ENCODE data around the gene CTSL.

CTSL gene

GRCh38 chr9:87698069-87698809, 27.7 kb upstream of the CTSL start:
- Histone ChIP-seq H3K4me1 (ENCODE audit: low read depth, poor library complexity, severe bottlenecking) (peaks cover 30% of the 10 kb centered on the region), H3K27me3 (ENCODE audit: insufficient read depth, low read depth) (no peaks in the 10 kb centered on the region), H3K79me2 (ENCODE audit: insufficient read depth, low read depth) (no peaks in the 10 kb centered on the region), H4K20me1 (ENCODE audit: insufficient read depth) (no peaks in the 10 kb centered on the region), H3K4me3 (IDR thresholded peaks at IDR 0.05; ENCODE audit: insufficient read depth, low read depth, low read length) (no peak overlapping the region), H2AFZ (ENCODE audit: low read depth) (no peak overlapping the region), H3K36me3 (ENCODE audit: insufficient read depth) (no peaks in the 10 kb centered on the region), H3K4me2 (no peak overlapping the region), H3K9ac (no peak overlapping the region), H3K27ac (no peak overlapping the region)
- no peak for TF ChIP-seq CTCF (conservative IDR thresholded peaks at IDR 0.05; ENCODE audit: low read depth, low read length)

- Histone ChIP-seq H3K79me2 (ENCODE audit: insufficient read depth, low read depth) (no peaks in the 10 kb centered on the region), H3K27me3 (ENCODE audit: insufficient read depth, low read depth) (no peaks in the 10 kb centered on the region)
These were observed 26.1 kb upstream of the CTSL start for GRCh38 chr9:87699835-87700234.

GRCh38 chr9:87701491-87701890, 24.4 kb upstream of the CTSL start:
- Histone ChIP-seq H3K4me2 (peak overlapping the region; percentile 64), H3K9ac (no peak overlapping the region; the same call in 1 of the 2 replicates), H3K79me2 (ENCODE audit: insufficient read depth, low read depth) (no peaks in the 10 kb centered on the region), H3K4me3 (IDR thresholded peaks at IDR 0.05; ENCODE audit: insufficient read depth, low read depth, low read length) (no peak overlapping the region), H3K27me3 (ENCODE audit: insufficient read depth, low read depth) (no peaks in the 10 kb centered on the region), H3K4me1 (ENCODE audit: low read depth, poor library complexity, severe bottlenecking) (peaks cover 46% of the 10 kb centered on the region), H3K27ac (peak overlapping the region; percentile 42; the same call in 1 of the 2 replicates), H4K20me1 (ENCODE audit: insufficient read depth) (no peaks in the 10 kb centered on the region), H3K36me3 (ENCODE audit: insufficient read depth) (no peaks in the 10 kb centered on the region), H2AFZ (ENCODE audit: low read depth) (no peak overlapping the region)
- no peak for TF ChIP-seq CTCF (conservative IDR thresholded peaks at IDR 0.05; ENCODE audit: low read depth, low read length)

More at GRCh38 chr9:87699835-87700234, 26.1 kb upstream of the CTSL start:
- TF ChIP-seq CTCF (conservative IDR thresholded peaks at IDR 0.05; ENCODE audit: low read depth, low read length), result no peak
- no peaks in the 10 kb centered on the region for H4K20me1 ChIP-seq (ENCODE audit: insufficient read depth)
- no peak overlapping the region for H2AFZ ChIP-seq (ENCODE audit: low read depth)
- H3K4me2 ChIP-seq, result no peak overlapping the region
- no peak overlapping the region for H3K4me3 ChIP-seq (IDR thresholded peaks at IDR 0.05; ENCODE audit: insufficient read depth, low read depth, low read length)
- H3K27ac ChIP-seq, result no peak overlapping the region
- no peak overlapping the region for H3K9ac ChIP-seq
- H3K4me1 ChIP-seq (ENCODE audit: low read depth, poor library complexity, severe bottlenecking), result peaks cover 46% of the 10 kb centered on the region
- no peaks in the 10 kb centered on the region for H3K36me3 ChIP-seq (ENCODE audit: insufficient read depth)

GRCh38 chr9:87701931-87702421, 23.9 kb upstream of the CTSL start:
- Histone ChIP-seq H3K36me3 (ENCODE audit: insufficient read depth) (no peaks in the 10 kb centered on the region), H2AFZ (ENCODE audit: low read depth) (peak overlapping the region; percentile 7; the same call in 1 of the 2 replicates), H3K27ac (peak overlapping the region; percentile 42; the same call in 1 of the 2 replicates)

More at GRCh38 chr9:87701931-87702421, 23.9 kb upstream of the CTSL start:
- Histone ChIP-seq H3K79me2 (ENCODE audit: insufficient read depth, low read depth) (no peaks in the 10 kb centered on the region), H4K20me1 (ENCODE audit: insufficient read depth) (no peaks in the 10 kb centered on the region), H3K27me3 (ENCODE audit: insufficient read depth, low read depth) (no peaks in the 10 kb centered on the region), H3K4me2 (peak overlapping the region; percentile 64), H3K4me3 (IDR thresholded peaks at IDR 0.05; ENCODE audit: insufficient read depth, low read depth, low read length) (no peak overlapping the region), H3K9ac (no peak overlapping the region; the same call in 1 of the 2 replicates), H3K4me1 (ENCODE audit: low read depth, poor library complexity, severe bottlenecking) (peaks cover 46% of the 10 kb centered on the region)
- no peak for TF ChIP-seq CTCF (conservative IDR thresholded peaks at IDR 0.05; ENCODE audit: low read depth, low read length)

Data from KMS-11 (cell line).